Ishikawa (cell line): Measurements from ENCODE around the gene COMTD1.

Source experiments
- CREB1 ChIP-seq: IDR thresholded peaks from 2 replicates; pipeline ENCODE4 v1.6.1; 2012; ENCODE audit warnings: low read depth
- EP300 ChIP-seq: IDR thresholded peaks from 2 replicates; pipeline ENCODE4 v1.6.1; 2012; ENCODE audit warnings: borderline replicate concordance
- FOXM1 ChIP-seq: IDR thresholded peaks from 2 replicates; pipeline ENCODE4 v1.6.1; 2012; ENCODE audit warnings: low read depth, borderline replicate concordance
- REST ChIP-seq: IDR thresholded peaks from 2 replicates; pipeline ENCODE4 v1.6.1; 2012; ENCODE audit warnings: low read depth, mild to moderate bottlenecking
- TCF12 ChIP-seq: IDR thresholded peaks from 2 replicates; pipeline ENCODE4 v1.6.1; 2012; ENCODE audit warnings: low read depth
- TEAD4 ChIP-seq: IDR thresholded peaks from 2 replicates; pipeline ENCODE4 v1.6.1; 2012

- TF ChIP-seq FOXM1 (no peak), EP300 (no peak), CREB1 (no peak), REST (no peak), TCF12 (no peak), TEAD4 (no peak)
Measured at GRCh38 chr10:75283671-75284470, 48.1 kb upstream of the COMTD1 start.
